Hematopoietic multipotent progenitor cell treated with erythropoietin and hydrocortisone succinate and interleukin-3 and kit ligand, for 15 days (in vitro differentiated cells): ENCODE measurements around the gene KCNE2.
"Not testable (repeated sequence)": the region's sequence is repeated elsewhere in the genome, so short reads cannot be mapped to it uniquely, and the experiment has no call there.

Experiments used
- DNase-seq: peaks from one replicate; pipeline ENCODE4 v3.0.0-alpha.2; 2015; ENCODE audit warnings: low spot score

The KCNE2 gene

GRCh38 chr21:34407294-34407693 lies 43.5 kb downstream of the KCNE2 start:
- not testable (repeated sequence) for DNase-seq

GRCh38 chr21:34417448-34418077 lies 53.8 kb downstream of the KCNE2 start:
- not testable (repeated sequence) for DNase-seq
